ENCODE measurements around the gene DLX4. TPM values are rescaled to one million over a fixed set of nuclear protein-coding genes. Genes with fewer than 3 reads are reported as not detected.

The DLX4 gene
- total and polyA plus RNA-seq, 10 of the 15 experiments (the other 5 are each of a cell fraction or from before 2014, with no cell fraction given): 0.05 to 0.29 (median 0.15) TPM

GRCh38 chr17:49979748-49980479 is 10.9 kb downstream of the DLX4 start:
- TF ChIP-seq FOXK2 (IDR thresholded peaks at IDR 0.05) (no peak), CREB1 (IDR thresholded peaks at IDR 0.05; ENCODE audit: low read depth) (no peak), RB1 (IDR thresholded peaks at IDR 0.05; ENCODE audit: borderline replicate concordance) (no peak), GABPA (IDR thresholded peaks at IDR 0.05; ENCODE audit: low read depth) (no peak), ZZZ3 (IDR thresholded peaks at IDR 0.05; ENCODE audit: control insufficient read depth, insufficient read length, low read depth) (no peak), ASH2L (IDR thresholded peaks at IDR 0.05; ENCODE audit: borderline replicate concordance, low read depth) (no peak), USF2 (IDR thresholded peaks at IDR 0.05; ENCODE audit: borderline replicate concordance, low read depth, low read length) (no peak)
- DNase-seq (ENCODE audit: low read depth, low spot score) (no peak), FAIRE-seq (no peak), ATAC-seq (no peak)
- BruUV-seq (replicated peaks): no TSS peak
- no peaks in the 10 kb centered on the region for H3K36me3 ChIP-seq (ENCODE audit: control insufficient read depth in 2 of 2, insufficient read depth in 2 of 2, low read length in 1 of 2)
- in situ Hi-C loops (cut with MboI): no loop called here
- POLR2A ChIA-PET: interaction anchor here (0.6 kb wide), 1 partner anchor 489 kb away, joined by 5 read pairs; no protein-coding TSS in a partner anchor
- SMC1A ChIA-PET (ENCODE audit: uncharacterized antibody, unreplicated experiment): interaction anchor here (1.3 kb wide), 1 partner anchor 22 kb away, joined by 3 read pairs; no protein-coding TSS in a partner anchor
- intact Hi-C loops (cut with micrococcal nuclease; ENCODE audit: unreplicated experiment): no loop called here
- H4K20me1 ChIP-seq (ENCODE audit: control insufficient read depth, insufficient read depth): no peaks in the 10 kb centered on the region
- no peaks in the 10 kb centered on the region for H3K79me2 ChIP-seq (ENCODE audit: control insufficient read depth, insufficient read depth, low read length)
- CTCF ChIA-PET: interaction anchor here (0.8 to 4.8 kb wide), 4 partner anchors 18 to 422 kb away, joined by 3 to 28 read pairs (median 4); no protein-coding TSS in a partner anchor
- WGBS (ENCODE audit: insufficient coverage, insufficient replicate concordance, low lambda C conversion rate, missing lambda C conversion rate): 10% methylated on average over 4 of the region's 4 CpGs
- H3K9me3 ChIP-seq (replicated peaks; ENCODE audit: control insufficient read depth, insufficient read depth, low read length): no peaks in the 10 kb centered on the region
- H3K4me2 ChIP-seq (ENCODE audit: control insufficient read depth, insufficient read depth): no peak overlapping the region
- RAD21 ChIA-PET (ENCODE audit: unreplicated experiment): no interaction called here
- no peak overlapping the region for H3K27ac ChIP-seq (ENCODE audit: control insufficient read depth, insufficient read depth)
- H3K9ac ChIP-seq (ENCODE audit: control insufficient read depth, insufficient read depth, low read length): no peak overlapping the region
- no peak overlapping the region for H2AFZ ChIP-seq (ENCODE audit: control insufficient read depth, low read depth, low read length)
- H3K4me1 ChIP-seq (ENCODE audit: control insufficient read depth, insufficient read depth, low read length): no peaks in the 10 kb centered on the region
- H3K4me3 ChIP-seq: no peak overlapping the region
- H3K27me3 ChIP-seq (replicated peaks in 1 of 2; ENCODE audit: control insufficient read depth in 2 of 2, insufficient read depth in 2 of 2, low read length in 1 of 2): peaks cover 0 to 8% of the 10 kb centered on the region in 2 experiments; a peak in 3 of 4 replicates
